CD4-positive, alpha-beta T cell treated with Interleukin-6 at 100 ng/mL for 8 hours (primary cell): ENCODE measurements around the gene CDC42BPA.

Experiments
- DNase-seq: peaks from one replicate; pipeline ENCODE4 v3.0.0-alpha.2; 2020; ENCODE audit warnings: mixed read lengths, low spot score

The CDC42BPA gene

GRCh38 chr1:226945106-226945857 lies 373.0 kb downstream of the CDC42BPA start:
- no peak for DNase-seq

- DNase-seq: no peak
These were observed 374.4 kb downstream of the CDC42BPA start for GRCh38 chr1:226943927-226944326.

GRCh38 chr1:226943156-226943555 lies 375.1 kb downstream of the CDC42BPA start:
- DNase-seq: no peak

GRCh38 chr1:226942392-226942791 lies 375.9 kb downstream of the CDC42BPA start:
- no peak for DNase-seq

- DNase-seq: no peak
These were observed 377.6 kb downstream of the CDC42BPA start for GRCh38 chr1:226940806-226941067.

GRCh38 chr1:226940029-226940805 lies 378.1 kb downstream of the CDC42BPA start, which contains the start of gene COQ8A:
COQ8A (plus strand) TSS chr1:226940294; CDS start chr1:226961386, 21,092 bp downstream.
- peak; percentile 99 for DNase-seq
